H1 (cell line): Measurements from ENCODE around the gene PLA2G10. TPM values are rescaled to one million over a fixed set of nuclear protein-coding genes. Genes with fewer than 3 reads are reported as not detected.

Experiments used
- CTCF ChIA-PET: fragments of 300-600 bp; sonication (Branson Sonifier 250); formaldehyde crosslinking; loops from one replicate; lab custom pipeline; 2021; ENCODE audit not compliant: partially characterized antibody; lab: Charles Lee
- POLR2A ChIA-PET: fragments of 300-600 bp; sonication (Branson Sonifier 250); formaldehyde crosslinking; loops from one replicate; lab custom pipeline; 2021; ENCODE audit warnings: inconsistent platforms; ENCODE audit not compliant: partially characterized antibody; lab: Charles Lee
- DNase-seq, 2 experiments: peaks; one replicate each; pipeline versions ENCODE4 v3.0.0 to v3.0.0-alpha.2; 2010 to 2022; ENCODE audit warnings: low spot score in 2 of 2, low read depth in 1 of 2, mixed read lengths in 1 of 2
- FAIRE-seq: peaks from 2 replicates; lab custom pipeline; 2011; peaks lifted over from hg19 to GRCh38; lab: Jason Lieb, UNC
- H2AFZ ChIP-seq: 2 replicates; pipeline ENCODE4 v1.8.1; 2012; ENCODE audit warnings: low read length, inconsistent platforms
- H2AK5ac ChIP-seq: 2 replicates; pipeline ENCODE4 v1.6.1; 2013; ENCODE audit warnings: low read depth, low read length
- H2BK120ac ChIP-seq: replicated peaks from 2 replicates; pipeline ENCODE3; 2013; ENCODE audit warnings: low read depth, low read length, inconsistent platforms
- H2BK12ac ChIP-seq: 2 replicates; pipeline ENCODE4 v1.6.1; 2013; ENCODE audit warnings: low read depth, low read length
- H2BK15ac ChIP-seq: 2 replicates; pipeline ENCODE4 v1.6.1; 2013; ENCODE audit warnings: low read length
- H2BK20ac ChIP-seq: 2 replicates; pipeline ENCODE4 v1.6.1; 2013; ENCODE audit warnings: low read length
- H2BK5ac ChIP-seq: 2 replicates; pipeline ENCODE4 v1.6.1; 2013; ENCODE audit warnings: low read depth, low read length
- H3K14ac ChIP-seq: 2 replicates; pipeline ENCODE4 v1.6.1; 2013; ENCODE audit warnings: inconsistent platforms; ENCODE audit not compliant: insufficient read length
- H3K18ac ChIP-seq: 2 replicates; pipeline ENCODE4 v1.6.1; 2013; ENCODE audit warnings: low read length; ENCODE audit errors: extremely low read depth
- H3K23ac ChIP-seq: 2 replicates; pipeline ENCODE4 v1.6.1; 2013; ENCODE audit warnings: inconsistent platforms; ENCODE audit not compliant: insufficient read length
- H3K23me2 ChIP-seq: 2 replicates; pipeline ENCODE4 v1.6.1; 2013; ENCODE audit warnings: low read depth, low read length
- H3K27ac ChIP-seq: 2 replicates; pipeline ENCODE4 v1.6.1; 2011; ENCODE audit warnings: low read depth, low read length, inconsistent platforms
- H3K27me3 ChIP-seq, 4 experiments: replicated peaks in 1 of 4; 1 replicate in 1 of 4; 2 replicates in 3 of 4; pipeline versions ENCODE4 v1.6.1 to v1.8.1; 2011 to 2013; ENCODE audit warnings: low read length in 3 of 4, mild to moderate bottlenecking in 3 of 4, inconsistent platforms in 2 of 4, mixed read lengths in 2 of 4, moderate library complexity in 1 of 4; ENCODE audit not compliant: control insufficient read depth in 3 of 4, insufficient read depth in 3 of 4; ENCODE audit errors: extremely low read depth in 1 of 4
- H3K36me3 ChIP-seq, 4 experiments: 2 replicates each; pipeline versions ENCODE4 v1.6.1 to v1.8.1; 2011 to 2013; ENCODE audit warnings: mild to moderate bottlenecking in 4 of 4, low read length in 3 of 4, moderate library complexity in 2 of 4, control low read depth in 1 of 4, inconsistent platforms in 1 of 4; ENCODE audit not compliant: insufficient read depth in 4 of 4, control insufficient read depth in 2 of 4
- H3K4ac ChIP-seq: replicated peaks from 2 replicates; pipeline ENCODE3; 2013; ENCODE audit warnings: low read length, low read depth, mixed read lengths, inconsistent platforms; ENCODE audit not compliant: insufficient read length
- H3K4me1 ChIP-seq, 4 experiments: replicated peaks in 1 of 4; 1 replicate in 1 of 4; 2 replicates in 3 of 4; pipeline versions ENCODE4 v1.6.1 to v1.8.1; 2011 to 2013; ENCODE audit warnings: low read length in 3 of 4, inconsistent platforms in 2 of 4, mixed read lengths in 1 of 4; ENCODE audit not compliant: insufficient read depth in 4 of 4, control insufficient read depth in 3 of 4
- H3K4me2 ChIP-seq, 2 experiments: 2 replicates each; pipeline versions ENCODE4 v1.6.1 to v1.8.1; 2011 to 2013; ENCODE audit warnings: low read depth in 2 of 2, low read length in 2 of 2, control low read depth in 1 of 2, inconsistent platforms in 1 of 2, mild to moderate bottlenecking in 1 of 2; ENCODE audit not compliant: insufficient read depth in 1 of 2
- H3K4me3 ChIP-seq, 4 experiments: fragments of 200-600, 300-600 bp in 1 of 4; sonication (generic), shearing (Covaris generic), sonication (Bioruptor Twin) in 1 of 4; 2 replicates each; pipeline versions ENCODE4 v1.5.1 to v1.8.1; 2011 to 2016; ENCODE audit warnings: low read length in 4 of 4, low read depth in 3 of 4, control low read depth in 2 of 4, inconsistent platforms in 2 of 4, mild to moderate bottlenecking in 2 of 4, mixed read lengths in 1 of 4, moderate library complexity in 1 of 4; ENCODE audit not compliant: insufficient read depth in 2 of 4; ENCODE audit errors: extremely low read depth in 1 of 4
- H3K56ac ChIP-seq: replicated peaks from 2 replicates; pipeline ENCODE3; 2013; ENCODE audit warnings: low read depth, mild to moderate bottlenecking, mixed read lengths, low read length, inconsistent platforms; ENCODE audit not compliant: insufficient read length
- H3K79me1 ChIP-seq: 2 replicates; pipeline ENCODE4 v1.6.1; 2013; ENCODE audit warnings: low read depth, low read length, control low read depth
- H3K79me2 ChIP-seq, 2 experiments: 2 replicates each; pipeline versions ENCODE4 v1.6.1 to v1.8.1; 2012 to 2013; ENCODE audit warnings: low read length in 2 of 2, mild to moderate bottlenecking in 2 of 2, inconsistent platforms in 1 of 2; ENCODE audit not compliant: insufficient read depth in 2 of 2, control insufficient read depth in 1 of 2
- H3K9ac ChIP-seq, 4 experiments: replicated peaks in 1 of 4; 1 replicate in 1 of 4; 2 replicates in 3 of 4; pipeline versions ENCODE4 v1.6.1 to v1.8.1; 2011 to 2013; ENCODE audit warnings: low read depth in 3 of 4, low read length in 3 of 4, control low read depth in 2 of 4, mild to moderate bottlenecking in 2 of 4, moderate library complexity in 2 of 4, inconsistent platforms in 1 of 4; ENCODE audit errors: extremely low read depth in 1 of 4
- H3K9me3 ChIP-seq, 2 experiments: 2 replicates each; pipeline versions ENCODE4 v1.6.1 to v1.8.1; 2012 to 2013; ENCODE audit warnings: mild to moderate bottlenecking in 2 of 2, moderate library complexity in 2 of 2, control low read depth in 1 of 2, inconsistent platforms in 1 of 2, low read depth in 1 of 2, low read length in 1 of 2, mixed read lengths in 1 of 2; ENCODE audit not compliant: insufficient read depth in 2 of 2
- H4K20me1 ChIP-seq, 2 experiments: replicated peaks in 1 of 2; 2 replicates each; pipeline versions ENCODE3 to v1.8.1; 2011 to 2013; ENCODE audit warnings: inconsistent platforms in 2 of 2, low read length in 2 of 2, mild to moderate bottlenecking in 1 of 2; ENCODE audit not compliant: insufficient read depth in 2 of 2, control insufficient read depth in 1 of 2
- H4K5ac ChIP-seq: 2 replicates; pipeline ENCODE4 v1.6.1; 2013; ENCODE audit warnings: low read length, low read depth, mixed read lengths, inconsistent platforms; ENCODE audit not compliant: insufficient read length
- H4K8ac ChIP-seq: 2 replicates; pipeline ENCODE4 v1.8.0; 2013; ENCODE audit warnings: mild to moderate bottlenecking, moderate library complexity, low read length, inconsistent platforms; ENCODE audit not compliant: insufficient read depth; ENCODE audit errors: extremely low read depth
- H4K91ac ChIP-seq: replicated peaks from 2 replicates; pipeline ENCODE3; 2013; ENCODE audit warnings: low read length, mixed read lengths, inconsistent platforms; ENCODE audit not compliant: insufficient read length
- ASH2L ChIP-seq: fragments of 200-600, 300-600 bp; sonication (generic); IDR thresholded peaks from one replicate; pipeline ENCODE4 v1.7.1; 2017; ENCODE audit warnings: low read length
- BRCA1 ChIP-seq: IDR thresholded peaks from 2 replicates; pipeline ENCODE4 v1.6.1; 2012; ENCODE audit warnings: low read depth, low read length, improper control_type of control experiment
- FOSL1 ChIP-seq: IDR thresholded peaks from 2 replicates; pipeline ENCODE4 v1.6.1; 2011; ENCODE audit warnings: mild to moderate bottlenecking, low read depth, low read length, moderate library complexity; ENCODE audit not compliant: insufficient read depth
- KDM4A ChIP-seq: IDR thresholded peaks from one replicate; pipeline ENCODE4 v1.7.1; 2012; ENCODE audit warnings: low read depth, mild to moderate bottlenecking, moderate library complexity, low read length, inconsistent platforms; ENCODE audit not compliant: severe bottlenecking
- NRF1 ChIP-seq: IDR thresholded peaks from 2 replicates; pipeline ENCODE4 v1.6.1; 2011; ENCODE audit warnings: mild to moderate bottlenecking, low read depth, low read length, improper control_type of control experiment
- POLR2A ChIP-seq, 2 experiments: IDR thresholded peaks; 1 replicate in 1 of 2; 2 replicates in 1 of 2; pipeline ENCODE4 v1.6.1; 2011; ENCODE audit warnings: low read depth in 2 of 2, low read length in 2 of 2, mild to moderate bottlenecking in 2 of 2; ENCODE audit errors: control extremely low read depth in 1 of 2
- POU5F1 ChIP-seq: IDR thresholded peaks from 2 replicates; pipeline ENCODE4 v1.6.1; 2011; ENCODE audit warnings: low read depth, mild to moderate bottlenecking, low read length, moderate library complexity
- SAP30 ChIP-seq: fragments of 300-600 bp; sonication (generic); IDR thresholded peaks from 2 replicates; pipeline ENCODE4 v1.7.1; 2012; ENCODE audit warnings: low read length, moderate library complexity, mild to moderate bottlenecking, inconsistent platforms; ENCODE audit not compliant: insufficient read depth, insufficient replicate concordance
- SIX5 ChIP-seq: IDR thresholded peaks from 2 replicates; pipeline ENCODE4 v1.6.1; 2011; ENCODE audit warnings: mild to moderate bottlenecking, low read depth, low read length
- TCF12 ChIP-seq: IDR thresholded peaks from 2 replicates; pipeline ENCODE4 v1.6.1; 2011; ENCODE audit warnings: low read depth, mild to moderate bottlenecking, low read length
- TEAD4 ChIP-seq: IDR thresholded peaks from 2 replicates; pipeline ENCODE4 v1.6.1; 2012; ENCODE audit warnings: low read depth, low read length, inconsistent platforms, mixed read lengths
- WGBS, 2 experiments: shearing (Covaris generic) in 1 of 2; methylation state at CpG; one replicate each; pipeline versions ENCODE4 v1.1.6 to v1.1.7; 2013 to 2015; ENCODE audit warnings: low lambda C conversion rate in 2 of 2, mixed read lengths in 2 of 2, inconsistent platforms in 1 of 2, low coverage in 1 of 2, missing lambda C conversion rate in 1 of 2; ENCODE audit not compliant: insufficient replicate concordance in 2 of 2, insufficient coverage in 1 of 2, insufficient read length in 1 of 2; ENCODE audit errors: extremely low coverage in 1 of 2, missing lambda C conversion rate in 1 of 2; 5-methylcytosine and 5-hydroxymethylcytosine counted together
- polyA plus RNA-seq, 7 experiments: library from polyadenylated mRNA; depleted of rRNA in 3 of 7; stranded (reverse) in 5 of 7; unstranded in 2 of 7; fragments of >200 nt in 5 of 7; fragments of 200-250 nt in 2 of 7; gene quantifications; 1 replicate in 5 of 7; 2 replicates in 1 of 7; 4 replicates in 1 of 7; pipeline versions ENCODE4 v1.2.1 to v1.2.3, GENCODE V29; 2011 to 2013; ENCODE audit warnings: missing spikeins in 2 of 7, mixed read lengths in 2 of 7
- total RNA-seq: library from RNA; stranded (reverse); fragmentation: NEBNext Ultra II Directional; extraction: Animal tissue kit (Norgen Biotek cat#: 25700); gene quantifications from 2 replicates; pipeline ENCODE4 v1.2.1, GENCODE V29; 2021
- TF ChIP-seq, protein P1 (sequence below), 3 experiments: IDR thresholded peaks; 1 replicate in 2 of 3; 2 replicates in 1 of 3; pipeline versions ENCODE4 v1.5.1 to v1.6.1; 2011; ENCODE audit warnings: low read length in 3 of 3, mild to moderate bottlenecking in 3 of 3, inconsistent platforms in 2 of 3, low read depth in 1 of 3, moderate library complexity in 1 of 3; ENCODE audit not compliant: insufficient read depth in 1 of 3; ENCODE audit errors: control extremely low read depth in 1 of 3

Gene PLA2G10
- total and polyA plus RNA-seq, 2 of the 8 experiments (the other 6 are each of a cell fraction or from before 2014, with no cell fraction given), result 0.60 to 2.2 TPM

DNA sequence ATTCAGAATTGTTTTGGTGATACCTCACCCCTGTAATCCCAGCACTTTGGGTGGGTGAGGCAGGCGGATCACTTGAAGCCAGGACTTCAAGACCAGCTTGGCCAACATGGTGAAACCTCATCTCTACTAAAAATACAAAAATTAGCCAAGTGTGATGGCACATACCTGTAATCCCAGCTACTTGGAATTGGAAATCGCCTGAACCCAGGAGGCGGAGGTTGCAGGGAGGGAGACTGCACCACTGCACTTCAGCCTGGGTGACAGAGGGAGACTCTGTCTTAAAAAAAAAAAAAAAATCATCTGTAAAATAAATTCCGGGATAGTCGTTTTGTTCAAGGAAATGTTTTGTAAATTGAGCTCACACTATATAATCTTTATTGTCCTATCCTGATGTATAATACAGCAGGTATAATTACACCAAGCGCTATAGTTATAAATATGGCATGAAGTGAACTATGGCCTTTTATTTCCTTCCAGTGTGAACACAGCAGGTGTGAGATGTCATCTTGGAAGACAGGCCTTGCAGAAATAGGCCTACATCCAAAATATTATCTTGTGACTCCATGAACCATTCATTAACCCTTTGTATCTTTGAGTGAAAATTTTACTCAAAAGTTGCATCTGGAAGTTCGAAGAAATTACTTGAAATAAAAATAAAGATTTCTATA is 25.4 kb downstream of the PLA2G10 start:
- no peak overlapping the region for H4K5ac ChIP-seq
- H2BK20ac ChIP-seq, result no peak overlapping the region
- no peak overlapping the region for H2BK12ac ChIP-seq
- H3K4me1 ChIP-seq, result no peaks in the 10 kb centered on the region
- H2BK5ac ChIP-seq, result no peak overlapping the region
- ChIA-PET CTCF (no interaction called here), POLR2A (interaction anchor here (0.6 to 1.2 kb wide), 2 partner anchors 11 to 29 kb away, joined by 3 read pairs; no protein-coding TSS in a partner anchor)
- H3K9ac ChIP-seq, result no peak overlapping the region
- H3K4ac ChIP-seq, result no peak overlapping the region
- H3K79me2 ChIP-seq, result no peaks in the 10 kb centered on the region
- H3K23ac ChIP-seq, result no peak overlapping the region
- no peak overlapping the region for H2BK15ac ChIP-seq
- H2BK120ac ChIP-seq, result no peak overlapping the region
- no peak overlapping the region for H3K27ac ChIP-seq
- no peak overlapping the region for H3K4me3 ChIP-seq
- H3K18ac ChIP-seq, result no peak overlapping the region
- H3K9me3 ChIP-seq, result no peaks in the 10 kb centered on the region
- peaks cover 2 to 3% of the 10 kb centered on the region in 2 experiments for H4K20me1 ChIP-seq
- H4K91ac ChIP-seq, result no peak overlapping the region
- WGBS, 2 experiments, result 95% methylated on average over 7 of the region's 7 CpGs; no CpG with 5 or more reads in 1 of the 2 experiments
- no peak overlapping the region for H3K4me2 ChIP-seq
- H3K36me3 ChIP-seq, result peaks cover 21 to 42% (median 34%) of the 10 kb centered on the region in 4 experiments
- no peak overlapping the region for H3K56ac ChIP-seq
- no peaks in the 10 kb centered on the region for H3K27me3 ChIP-seq
- FAIRE-seq, result no peak
- no peaks in the 10 kb centered on the region for H3K23me2 ChIP-seq
- H3K14ac ChIP-seq, result no peak overlapping the region
- H2AK5ac ChIP-seq, result no peak overlapping the region
- H3K79me1 ChIP-seq, result no peaks in the 10 kb centered on the region
- no peak overlapping the region for H2AFZ ChIP-seq
- H4K8ac ChIP-seq, result no peak overlapping the region
- DNase-seq, result no peak
- TF ChIP-seq TCF12 (no peak), BRCA1 (no peak), KDM4A (no peak), NRF1 (no peak), POU5F1 (no peak), POLR2A (IDR thresholded peaks at IDR 0.05; ENCODE audit: control extremely low read depth in 1 of 2, low read depth in 2 of 2, low read length in 2 of 2) (no peak), SAP30 (no peak), SIX5 (no peak), FOSL1 (no peak), TEAD4 (no peak), ASH2L (no peak)
- TF ChIP-seq, protein P1, sequence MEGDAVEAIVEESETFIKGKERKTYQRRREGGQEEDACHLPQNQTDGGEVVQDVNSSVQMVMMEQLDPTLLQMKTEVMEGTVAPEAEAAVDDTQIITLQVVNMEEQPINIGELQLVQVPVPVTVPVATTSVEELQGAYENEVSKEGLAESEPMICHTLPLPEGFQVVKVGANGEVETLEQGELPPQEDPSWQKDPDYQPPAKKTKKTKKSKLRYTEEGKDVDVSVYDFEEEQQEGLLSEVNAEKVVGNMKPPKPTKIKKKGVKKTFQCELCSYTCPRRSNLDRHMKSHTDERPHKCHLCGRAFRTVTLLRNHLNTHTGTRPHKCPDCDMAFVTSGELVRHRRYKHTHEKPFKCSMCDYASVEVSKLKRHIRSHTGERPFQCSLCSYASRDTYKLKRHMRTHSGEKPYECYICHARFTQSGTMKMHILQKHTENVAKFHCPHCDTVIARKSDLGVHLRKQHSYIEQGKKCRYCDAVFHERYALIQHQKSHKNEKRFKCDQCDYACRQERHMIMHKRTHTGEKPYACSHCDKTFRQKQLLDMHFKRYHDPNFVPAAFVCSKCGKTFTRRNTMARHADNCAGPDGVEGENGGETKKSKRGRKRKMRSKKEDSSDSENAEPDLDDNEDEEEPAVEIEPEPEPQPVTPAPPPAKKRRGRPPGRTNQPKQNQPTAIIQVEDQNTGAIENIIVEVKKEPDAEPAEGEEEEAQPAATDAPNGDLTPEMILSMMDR (IDR thresholded peaks at IDR 0.05; ENCODE audit: control extremely low read depth in 1 of 3, insufficient read depth in 1 of 3, low read depth in 1 of 3, low read length in 3 of 3), result no peak
